Stimulated activated CD8-positive, alpha-beta memory T cell treated with anti-CD3 and anti-CD28 coated beads, Interleukin-4, amount 100 ng/mL, for 24 hours (primary cell): ENCODE results near the gene SLC5A10.
A peak's percentile ranks its signal among the peaks of the same experiment; 100 is the strongest.
"Not testable (repeated sequence)": the region's sequence is repeated elsewhere in the genome, so short reads cannot be mapped to it uniquely, and the experiment has no call there.

Source experiments
- DNase-seq: peaks from one replicate; pipeline ENCODE4 v3.0.0-alpha.2; 2020; ENCODE audit warnings: low read depth

Gene SLC5A10

DNA sequence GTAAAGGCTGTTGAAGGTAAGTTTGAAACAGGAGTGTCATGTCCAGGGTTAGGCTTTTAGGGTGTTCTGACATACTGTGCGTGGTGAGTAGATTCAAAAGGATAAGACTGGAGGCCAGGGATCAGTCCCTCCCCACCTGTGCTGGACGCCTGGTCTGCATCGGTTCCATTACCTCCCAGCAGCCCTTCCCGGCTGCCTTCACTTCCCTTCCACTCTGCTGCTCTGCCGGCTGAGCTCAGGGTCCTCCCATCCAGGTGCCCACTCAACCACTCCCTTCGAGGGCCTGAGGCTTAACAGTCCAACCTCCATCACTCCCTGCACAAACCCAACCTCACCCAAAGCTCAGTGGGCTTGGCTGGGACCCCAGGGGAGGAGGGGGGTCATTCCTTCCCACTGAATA is 4.1 kb upstream of the SLC5A10 start:
- DNase-seq, result no peak

DNA sequence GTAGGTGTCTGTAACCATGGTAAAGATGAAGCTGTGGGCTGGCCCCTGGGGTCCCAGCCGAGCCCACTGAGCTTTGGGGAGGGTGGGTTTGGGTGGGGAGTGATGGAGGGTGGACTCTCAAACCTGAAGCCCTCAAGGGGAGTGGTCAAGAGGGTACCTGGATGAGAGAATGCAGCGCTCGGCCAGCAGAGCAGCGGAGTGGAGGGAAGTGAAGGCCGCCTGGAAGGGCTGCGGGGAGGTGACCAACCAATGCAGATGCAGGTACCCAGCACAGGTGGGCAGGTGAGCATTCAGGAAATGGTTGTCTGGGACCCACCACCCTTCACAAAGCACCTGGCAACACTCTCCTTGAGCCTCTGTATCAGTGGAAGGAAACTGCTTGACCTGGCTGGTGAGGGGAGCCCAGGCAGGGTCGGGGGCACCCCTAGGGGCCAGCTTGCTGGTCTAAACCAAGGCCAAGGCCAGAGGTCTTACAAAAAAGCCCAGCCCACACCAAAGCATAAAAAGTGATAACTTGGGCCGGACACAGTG is 3.4 kb upstream of the SLC5A10 start:
- no peak for DNase-seq

DNA sequence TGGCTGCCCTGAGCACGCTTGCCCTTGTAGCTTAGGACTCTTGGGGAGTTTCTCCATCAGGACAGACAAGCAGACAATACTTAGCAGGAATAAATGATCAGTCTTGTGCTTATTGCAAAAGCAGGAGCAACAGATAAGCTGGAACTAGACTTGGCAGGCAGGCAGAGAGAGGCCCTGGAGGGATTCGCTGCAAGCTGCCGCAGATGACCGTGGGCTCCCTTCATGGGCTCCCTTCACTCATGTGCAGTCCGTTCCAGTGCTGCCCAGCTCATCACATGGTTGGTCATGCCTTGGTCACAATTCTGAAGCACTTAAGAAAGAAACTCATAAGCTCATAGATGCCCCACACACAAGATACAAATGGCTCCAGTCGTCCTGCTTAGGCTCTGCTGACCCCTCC is 2.4 kb upstream of the SLC5A10 start:
- DNase-seq, result no peak

DNA sequence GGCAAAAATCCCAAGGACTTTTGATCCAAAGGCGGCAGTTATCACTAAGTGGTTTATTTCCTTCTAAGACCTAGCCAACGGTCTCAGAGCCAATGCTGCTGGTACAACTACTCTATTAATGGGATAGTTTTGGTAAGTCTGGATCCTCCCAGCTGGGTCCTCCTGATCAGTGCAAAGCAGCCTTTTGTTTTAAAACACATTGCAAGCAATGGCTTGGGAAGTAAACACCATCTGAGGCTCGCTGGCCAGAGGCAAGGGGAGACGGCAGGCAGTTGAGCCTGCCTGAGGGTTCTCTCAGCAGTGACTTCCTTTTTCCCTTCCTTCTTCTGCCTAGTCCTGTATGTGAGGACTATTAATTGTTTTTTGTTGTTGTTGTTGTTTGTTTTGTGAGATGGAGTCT is 1.6 kb upstream of the SLC5A10 start:
- no peak for DNase-seq

DNA sequence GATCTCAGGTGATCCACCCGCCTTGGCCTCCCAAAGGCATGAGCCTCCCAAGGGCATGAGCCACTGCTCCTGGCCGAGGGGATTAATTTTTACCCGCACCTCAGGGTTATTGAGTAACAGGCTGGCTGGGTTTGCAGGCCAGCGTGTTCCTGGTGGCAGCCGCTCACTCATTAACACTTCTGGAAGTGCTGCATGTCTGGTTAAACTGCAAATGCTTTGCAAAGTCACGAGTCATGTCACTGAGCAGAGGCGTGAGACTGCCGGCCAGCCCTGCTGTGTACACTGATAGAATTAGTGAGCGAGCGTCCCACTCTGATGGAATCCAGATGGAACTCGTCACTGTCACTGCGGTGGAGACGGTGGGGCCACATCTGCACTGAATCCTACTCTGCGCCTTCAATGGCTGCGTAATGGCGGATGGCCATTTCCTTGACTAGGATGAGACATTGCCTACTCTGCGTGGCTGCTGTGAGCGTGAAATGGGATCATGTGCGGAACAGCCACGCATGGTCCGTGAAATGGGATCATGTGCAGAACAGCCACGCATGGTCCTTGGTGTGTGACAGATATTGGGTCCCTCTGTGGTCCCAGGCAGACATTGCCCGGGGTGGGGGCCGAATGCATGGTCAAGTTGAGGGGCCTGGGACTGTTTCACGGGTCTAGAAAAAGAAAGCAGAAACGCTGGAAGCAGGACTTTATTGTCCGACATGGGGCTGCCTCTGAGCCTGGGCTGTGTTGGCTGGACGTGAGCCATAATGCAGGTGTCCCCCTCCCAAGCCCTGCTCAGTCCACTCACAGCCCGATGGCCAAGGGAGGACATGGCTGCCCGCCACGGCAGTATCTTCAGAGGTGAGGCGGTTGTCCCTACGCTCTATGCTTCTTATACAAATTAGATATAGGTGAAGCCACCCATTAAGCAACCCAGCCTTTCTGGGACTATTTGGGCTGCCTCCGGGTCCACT is 740 bp upstream of the SLC5A10 start:
- no peak for DNase-seq

DNA sequence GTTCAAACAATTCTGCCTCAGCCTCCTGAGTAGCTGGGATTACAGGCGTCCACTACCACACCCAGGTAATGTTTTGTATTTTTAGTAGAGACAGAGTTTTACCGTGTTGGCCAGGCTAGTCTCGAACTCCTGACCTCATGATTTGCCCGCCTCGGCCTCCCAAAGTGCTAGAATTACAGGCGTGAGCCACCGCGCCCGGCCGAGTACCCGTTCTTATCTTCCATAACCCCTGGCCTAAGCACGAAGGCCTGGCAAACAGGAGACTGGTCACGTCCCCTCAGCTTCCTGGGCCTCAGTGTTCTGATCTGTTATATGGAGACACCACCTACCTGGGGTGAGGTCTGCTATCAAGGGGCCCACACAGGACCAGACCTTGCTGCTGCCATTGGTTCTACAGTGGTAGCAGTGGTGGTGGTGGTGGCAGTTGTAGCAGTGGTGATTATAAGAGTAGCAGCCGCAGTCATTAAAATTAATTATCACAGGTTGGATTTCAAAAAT is 1.3 kb downstream of the SLC5A10 start:
- DNase-seq, result no peak

DNA sequence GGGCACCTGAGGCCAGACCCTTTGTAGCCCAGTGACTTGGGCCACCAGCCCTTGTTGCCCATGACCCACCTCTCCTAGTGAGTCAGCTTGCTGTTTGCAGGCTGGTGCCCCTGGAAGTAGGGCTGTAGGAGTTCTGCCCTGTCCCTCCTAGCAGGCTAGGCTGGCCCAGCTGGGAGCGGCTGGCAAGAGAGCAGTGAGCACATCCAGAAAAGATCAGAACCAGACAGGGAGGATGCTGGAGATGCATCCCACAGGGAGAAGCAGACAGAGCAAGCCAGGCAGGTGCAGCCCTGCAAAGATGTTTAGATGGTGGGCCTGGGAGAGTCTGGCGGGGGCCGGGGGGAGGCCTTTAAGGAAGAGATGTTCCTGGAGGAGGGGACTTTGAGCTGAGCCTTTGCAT is 2.4 kb downstream of the SLC5A10 start:
- no peak for DNase-seq

DNA sequence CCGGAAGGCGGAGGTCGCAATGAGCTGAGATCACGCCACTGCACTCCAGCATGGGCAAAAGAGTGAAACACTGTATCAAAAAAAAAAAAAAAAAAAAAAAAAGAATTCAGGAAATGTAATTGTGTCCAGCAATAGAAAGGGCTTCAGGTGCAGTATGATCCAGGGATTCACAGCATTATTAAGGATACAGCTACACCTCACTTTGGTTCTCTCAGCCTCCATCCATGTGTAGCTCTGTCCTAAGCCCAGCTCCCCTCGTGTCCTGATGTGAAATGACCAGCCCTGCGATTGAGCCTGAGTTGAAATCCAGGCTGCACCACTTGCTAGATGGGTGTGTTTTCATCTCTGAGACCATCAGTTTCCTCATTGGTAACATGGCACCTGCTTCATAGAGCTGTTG is 3.0 kb downstream of the SLC5A10 start:
- DNase-seq, result no peak

DNA sequence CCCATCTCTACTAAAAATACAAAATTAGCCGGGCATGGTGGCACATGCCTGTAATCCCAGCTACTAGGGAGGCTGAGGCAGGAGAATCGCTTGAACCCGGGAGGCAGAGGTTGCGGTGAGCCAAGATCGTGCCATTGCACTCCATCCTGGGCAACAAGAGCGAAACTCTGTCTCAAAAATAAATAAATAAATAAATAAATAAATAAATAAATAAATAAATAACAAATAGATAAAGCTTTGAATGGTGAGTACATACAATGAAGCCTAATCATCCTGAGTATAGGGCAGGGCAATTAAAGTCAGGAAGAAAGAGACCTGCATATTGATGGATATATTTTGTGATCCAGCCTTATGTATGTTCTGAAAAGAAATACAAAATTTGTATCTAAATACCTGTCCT is 4.1 kb downstream of the SLC5A10 start:
- DNase-seq, result not testable (repeated sequence)

DNA sequence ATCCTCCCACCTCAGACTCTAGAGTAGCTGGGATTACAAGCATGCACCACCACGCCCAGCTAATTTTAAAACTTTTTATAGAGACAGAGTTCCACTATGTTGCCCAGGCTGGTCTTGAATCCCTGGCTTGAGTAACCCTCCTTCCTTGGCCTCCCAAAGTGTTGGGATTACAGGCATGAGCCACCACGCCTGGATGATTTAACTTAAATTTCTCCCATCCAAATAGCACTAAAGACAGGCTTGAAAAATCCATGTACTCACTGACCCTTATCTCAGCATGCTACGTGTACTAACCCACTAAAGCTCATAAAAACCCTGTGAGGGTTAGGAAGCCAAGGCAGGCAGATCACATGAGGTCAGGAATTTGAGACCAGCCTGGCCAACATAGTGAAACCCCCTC is 4.6 kb downstream of the SLC5A10 start:
- no peak for DNase-seq

DNA sequence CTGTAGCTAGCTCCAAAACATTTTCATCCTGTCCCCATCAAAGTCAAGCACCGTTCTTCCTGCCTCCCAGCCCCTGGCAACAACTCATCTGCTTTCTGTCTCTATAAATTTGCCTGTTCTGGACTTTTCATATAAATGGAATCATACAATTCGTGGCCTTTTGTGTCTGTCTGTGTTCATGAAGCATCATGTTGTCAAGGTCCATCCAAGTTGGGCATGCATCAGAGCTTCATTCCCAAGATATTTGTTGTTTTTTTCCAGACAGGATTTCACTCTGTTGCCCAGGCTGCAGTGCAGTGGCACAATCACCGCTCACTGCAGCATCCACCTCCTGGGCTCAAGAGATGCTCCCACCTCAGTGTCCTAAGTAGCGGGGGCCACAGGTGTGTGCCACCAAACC is 5.9 kb downstream of the SLC5A10 start:
- DNase-seq, result no peak

DNA sequence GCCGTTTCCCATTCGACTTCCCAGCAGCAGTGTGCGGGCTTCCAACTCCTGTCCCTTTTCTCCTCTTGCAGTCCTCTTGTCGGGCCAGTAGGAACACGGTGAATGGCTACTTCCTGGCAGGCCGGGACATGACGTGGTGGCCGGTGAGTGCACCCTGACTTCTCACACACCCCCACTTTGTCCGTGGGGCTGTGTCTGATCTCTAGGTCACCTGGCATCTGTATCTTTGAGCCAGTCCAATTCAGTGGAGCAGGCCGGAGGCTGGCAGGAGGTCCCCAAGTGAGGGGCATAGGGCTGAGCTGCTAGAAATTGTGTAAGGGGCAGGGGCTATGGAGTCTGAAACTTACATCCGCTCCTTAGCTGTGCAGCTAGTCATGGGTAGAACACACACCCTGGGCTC is 6.6 kb downstream of the SLC5A10 start:
- DNase-seq, result no peak

DNA sequence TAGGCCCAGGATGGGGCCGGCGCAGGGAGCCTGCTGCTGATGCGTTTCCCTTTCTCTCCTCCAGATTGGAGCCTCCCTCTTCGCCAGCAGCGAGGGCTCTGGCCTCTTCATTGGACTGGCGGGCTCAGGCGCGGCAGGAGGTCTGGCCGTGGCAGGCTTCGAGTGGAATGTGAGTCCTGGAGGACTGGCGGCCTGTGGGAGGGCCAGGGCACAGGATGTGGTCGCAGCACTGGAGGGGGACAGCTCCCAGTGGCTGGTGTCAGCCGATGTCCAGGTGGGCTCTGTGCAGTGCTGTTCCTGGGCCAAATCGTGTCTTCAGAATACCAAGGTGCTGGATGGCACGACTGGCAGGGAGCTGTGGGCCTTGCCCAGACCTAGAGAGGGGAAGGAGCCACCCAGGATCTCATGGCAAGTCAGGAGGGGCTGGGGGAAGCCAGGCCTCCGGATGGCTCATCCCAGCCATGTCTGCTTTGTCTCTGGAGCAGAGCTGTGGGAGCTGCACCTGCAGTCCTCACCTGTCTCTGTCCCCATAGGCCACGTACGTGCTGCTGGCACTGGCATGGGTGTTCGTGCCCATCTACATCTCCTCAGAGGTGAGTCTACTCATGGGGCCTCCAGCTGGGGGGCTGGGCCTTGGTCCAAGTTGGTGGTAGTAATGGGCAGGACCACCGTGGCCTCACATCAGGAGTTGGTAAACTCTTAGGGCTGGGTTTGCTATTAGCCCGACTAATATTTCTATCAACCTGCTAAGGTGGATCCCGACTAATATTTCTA is 7.3 kb downstream of the SLC5A10 start:
- DNase-seq, result no peak

DNA sequence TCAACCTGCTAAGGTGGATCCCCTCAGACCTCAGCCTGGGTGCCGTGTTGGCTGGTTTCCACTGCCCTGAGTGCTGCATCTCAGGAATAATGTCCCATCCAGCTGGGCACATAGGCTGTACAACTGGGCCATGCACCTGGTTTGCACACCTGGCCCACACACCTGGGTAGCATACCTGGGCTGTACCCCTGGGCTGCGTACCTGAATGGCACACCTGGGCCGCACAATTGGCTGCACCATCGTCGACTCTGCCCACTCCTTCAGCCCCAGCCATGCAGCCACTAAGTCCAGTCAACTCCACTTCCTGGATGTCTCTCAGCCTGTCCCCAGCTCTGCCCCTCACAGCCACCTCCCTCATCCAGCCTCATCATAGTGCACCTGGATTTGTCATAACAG is 7.9 kb downstream of the SLC5A10 start:
- DNase-seq, result no peak

DNA sequence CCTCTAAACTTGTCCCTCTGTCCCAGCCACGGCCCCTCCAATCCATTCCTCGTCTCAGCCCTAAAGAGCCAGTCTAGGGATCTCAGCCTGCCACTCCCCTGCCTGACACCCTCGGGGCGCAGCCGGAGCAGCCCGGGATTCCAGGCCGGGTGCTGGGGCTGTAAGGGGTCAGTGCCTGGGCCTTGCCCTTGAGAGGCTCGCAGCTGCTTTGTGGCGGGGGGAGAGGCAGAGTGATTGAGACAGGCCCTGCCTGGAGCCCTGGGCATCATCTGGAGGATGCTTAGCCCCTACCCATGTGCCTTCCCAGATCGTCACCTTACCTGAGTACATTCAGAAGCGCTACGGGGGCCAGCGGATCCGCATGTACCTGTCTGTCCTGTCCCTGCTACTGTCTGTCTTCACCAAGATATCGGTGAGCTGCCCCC is 8.3 kb downstream of the SLC5A10 start:
- no peak for DNase-seq

DNA sequence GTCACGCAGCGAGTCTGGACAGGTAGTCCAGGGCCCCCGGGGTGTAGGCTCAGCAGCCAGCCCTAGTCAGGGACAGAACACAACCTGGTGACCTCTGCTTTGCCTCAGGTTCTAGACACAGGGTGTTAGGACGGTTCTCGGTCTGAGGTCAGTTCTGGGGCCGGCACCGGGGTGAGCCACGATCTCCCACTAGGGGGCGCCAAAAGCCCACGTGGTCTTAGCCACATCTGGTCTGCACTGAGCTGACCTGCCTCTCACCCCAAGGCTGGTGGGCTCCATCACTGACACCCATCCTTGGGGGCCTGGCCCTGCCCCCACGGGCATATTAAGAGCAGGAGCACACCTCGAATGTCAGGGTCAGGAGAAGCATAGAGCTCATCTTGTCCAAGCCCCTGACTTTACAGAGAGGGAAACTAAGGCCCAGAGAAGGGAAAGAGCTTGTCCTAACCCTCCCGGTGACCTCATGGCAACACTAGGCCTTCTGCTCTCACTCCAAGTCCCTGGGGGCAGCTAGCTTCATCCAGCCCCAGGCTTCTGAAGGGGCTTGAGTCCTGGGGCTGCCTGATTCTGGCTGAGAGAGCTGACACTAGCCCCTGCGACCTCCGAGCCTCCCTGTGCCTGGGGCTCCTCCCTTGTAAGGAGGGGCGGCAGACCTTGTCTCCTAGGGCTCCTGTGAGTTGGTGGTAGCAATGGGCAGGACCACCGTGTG is 9.0 kb downstream of the SLC5A10 start:
- peak; percentile 78 for DNase-seq

DNA sequence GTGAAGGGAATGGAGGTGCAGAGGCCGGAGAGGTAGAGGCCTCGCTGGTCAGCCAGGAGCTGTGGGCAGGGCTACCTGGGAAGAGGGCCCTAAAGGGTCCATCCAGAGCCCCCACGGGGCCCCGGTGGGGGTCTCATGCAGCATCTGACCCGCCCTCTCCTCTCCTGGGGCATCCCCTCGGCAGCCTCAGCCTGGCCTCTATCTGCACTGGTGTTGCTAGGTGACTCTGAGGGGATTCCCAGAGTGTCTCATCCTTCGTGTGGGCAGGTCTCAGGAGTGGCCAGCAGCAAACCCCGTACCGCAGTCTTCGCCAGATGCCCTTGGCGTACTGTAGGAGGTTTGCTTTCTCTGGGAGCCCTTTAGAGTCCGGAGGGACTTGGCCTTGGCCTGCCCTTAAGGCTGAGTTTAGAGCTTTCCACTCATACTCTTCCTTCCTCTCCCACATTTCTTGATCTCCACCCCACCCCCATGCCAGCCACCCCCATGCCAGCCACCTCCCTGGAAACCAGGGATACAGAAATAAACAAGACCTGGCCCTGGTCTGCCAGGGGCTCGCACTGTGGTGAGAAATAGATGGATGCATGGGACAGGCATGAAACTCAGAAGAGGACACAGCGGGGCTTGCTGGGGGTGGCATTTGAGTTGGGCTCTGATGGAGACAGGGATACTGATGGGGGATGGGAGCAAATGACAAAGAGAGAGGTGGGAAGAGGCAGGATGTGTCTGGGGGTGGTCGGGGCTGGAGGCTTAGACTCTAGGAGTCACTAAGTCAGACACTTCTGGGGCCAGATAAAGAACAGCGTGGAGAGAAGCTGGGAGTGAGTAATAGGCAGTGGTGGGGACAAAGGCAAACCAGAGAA is 9.9 kb downstream of the SLC5A10 start:
- DNase-seq, result no peak

DNA sequence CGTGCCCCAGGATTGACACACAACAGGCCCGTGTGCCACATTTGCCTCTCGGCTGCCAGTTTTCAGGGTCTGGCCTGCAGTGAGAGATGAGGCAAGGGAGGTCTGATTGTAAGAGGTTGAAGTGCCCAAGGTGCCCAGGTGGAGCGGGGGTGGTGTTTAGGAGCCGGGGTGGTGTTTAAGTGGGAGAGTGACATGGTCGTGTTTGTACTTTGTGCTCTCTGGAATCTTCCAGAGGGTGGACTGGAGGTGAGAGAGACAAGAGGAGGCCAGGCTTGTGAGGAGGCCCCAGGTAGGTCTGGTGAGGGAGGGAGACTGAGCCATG is 10.5 kb downstream of the SLC5A10 start:
- DNase-seq, result no peak

DNA sequence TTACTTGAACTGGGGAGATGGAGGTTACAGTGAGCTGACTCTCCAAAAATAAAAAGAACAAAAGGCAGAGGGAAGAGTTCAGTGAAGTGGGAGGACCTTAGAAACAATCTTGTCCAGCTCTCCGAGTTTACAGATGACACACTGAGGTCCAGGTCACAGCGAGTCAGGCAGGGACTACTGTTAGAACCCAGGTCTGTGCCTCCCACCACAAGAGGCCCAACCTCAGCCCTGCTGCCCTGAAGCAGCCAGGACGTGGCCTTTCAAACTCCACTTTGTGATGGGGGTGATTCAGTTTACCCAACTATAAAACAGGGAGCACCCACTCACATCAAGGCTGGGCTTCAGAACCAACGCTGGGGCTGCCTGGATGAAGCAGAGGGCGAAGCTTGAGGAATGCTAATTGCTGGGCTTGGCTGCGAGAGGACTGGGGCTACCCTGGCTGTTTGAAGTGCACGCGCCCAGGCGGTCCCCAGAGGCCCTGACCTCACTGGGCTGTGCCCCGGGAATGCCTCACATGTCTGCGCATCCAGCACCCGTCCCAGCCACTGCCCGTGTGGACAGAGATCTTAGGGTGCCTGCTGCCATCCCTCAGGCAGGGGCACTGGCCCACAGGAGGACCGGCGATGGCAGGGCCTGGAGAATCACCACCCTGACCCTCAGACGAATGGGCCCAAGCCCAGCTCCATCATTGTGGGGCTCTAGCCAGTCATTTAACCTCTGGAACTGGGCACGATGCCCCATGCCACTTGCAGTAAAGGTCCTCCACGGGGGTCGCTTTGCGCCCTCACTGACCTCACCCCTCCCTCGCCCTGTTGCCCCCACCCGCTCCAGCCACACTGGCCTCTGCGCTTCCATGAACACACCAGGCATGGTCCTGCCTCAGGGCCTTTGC is 11.4 kb downstream of the SLC5A10 start:
- no peak for DNase-seq

DNA sequence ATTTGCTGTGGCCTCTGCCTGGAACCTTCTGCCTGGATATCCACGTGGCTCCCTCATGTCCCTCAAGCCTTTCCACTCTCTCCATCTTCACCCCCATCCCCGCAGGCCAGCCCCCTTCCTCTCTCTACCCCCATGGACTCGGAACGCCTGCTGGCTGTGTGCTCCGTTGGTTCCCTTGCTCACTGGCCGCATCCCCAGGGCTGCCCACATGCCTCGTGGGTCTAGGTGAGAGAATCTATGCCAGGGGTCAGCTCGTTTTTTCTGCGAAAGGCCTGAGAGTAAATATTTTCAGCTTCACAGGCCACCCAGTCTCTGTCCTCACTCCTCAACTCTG is 12.0 kb downstream of the SLC5A10 start:
- DNase-seq, result no peak

DNA sequence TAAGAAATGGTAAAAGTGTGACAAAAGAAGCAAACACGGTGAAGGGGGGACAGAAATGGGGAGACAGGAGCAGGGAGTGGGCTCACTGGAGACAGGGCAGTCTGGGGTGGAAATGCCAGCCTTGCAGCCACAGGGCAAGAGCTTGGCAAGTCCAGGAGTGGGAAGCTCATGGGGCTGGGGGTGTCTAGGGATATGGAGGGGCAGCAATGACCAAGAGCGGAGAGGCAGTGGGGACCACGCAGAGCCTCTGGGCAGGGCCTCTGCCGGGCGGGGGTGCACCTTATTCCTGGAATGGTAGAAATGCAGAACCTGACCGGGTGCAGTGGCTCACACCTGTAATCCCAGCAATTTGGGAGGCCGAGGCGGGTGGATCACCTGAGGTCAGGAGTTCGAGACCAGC is 12.6 kb downstream of the SLC5A10 start:
- no peak for DNase-seq
